Thyroid gland (tissue), 4 donors: ENCODE measurements around the gene DVL1.

Experiments
- POLR2A ChIP-seq, 2 donors: fragments of 450-650 bp; IDR thresholded peaks; one replicate each; pipeline ENCODE4 v1.6.1; 2017; ENCODE audit warnings: antibody characterized with exemption in 2 of 2, mild to moderate bottlenecking in 2 of 2, moderate library complexity in 1 of 2
- TF ChIP-seq, protein P1 (sequence below), 6 experiments: fragments of 200-600 bp in 3 of 6; fragments of 450-650 bp in 3 of 6; sonication (generic) in 3 of 6; IDR thresholded peaks; one replicate each; pipeline ENCODE4 v1.5.1; 2016 to 2019; ENCODE audit warnings: antibody characterized with exemption in 6 of 6, mild to moderate bottlenecking in 2 of 6, inconsistent platforms in 1 of 6, moderate library complexity in 1 of 6

DNA sequence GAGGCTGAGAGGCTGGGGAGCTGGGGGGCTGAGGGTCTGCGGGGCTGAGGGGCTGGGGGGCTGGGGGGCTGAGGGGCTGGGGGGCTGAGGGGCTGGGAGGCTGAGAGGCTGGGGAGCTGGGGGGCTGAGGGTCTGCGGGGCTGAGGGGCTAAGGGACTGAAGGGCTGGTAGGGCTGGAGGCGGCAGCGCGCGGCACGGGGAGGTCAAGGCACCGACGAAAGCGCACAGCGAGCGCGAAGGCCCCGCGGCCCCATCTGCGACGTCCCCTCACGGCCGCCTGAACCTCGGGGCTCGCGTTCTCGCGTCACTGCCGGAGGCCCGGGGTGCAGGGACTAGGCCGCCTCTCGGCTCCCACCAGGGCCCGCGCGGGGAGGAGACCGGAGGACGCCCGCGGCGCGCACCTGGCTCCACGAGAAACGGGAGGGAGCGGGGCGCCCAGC is 25.1 kb downstream of the DVL1 start:
- TF ChIP-seq, protein P1, sequence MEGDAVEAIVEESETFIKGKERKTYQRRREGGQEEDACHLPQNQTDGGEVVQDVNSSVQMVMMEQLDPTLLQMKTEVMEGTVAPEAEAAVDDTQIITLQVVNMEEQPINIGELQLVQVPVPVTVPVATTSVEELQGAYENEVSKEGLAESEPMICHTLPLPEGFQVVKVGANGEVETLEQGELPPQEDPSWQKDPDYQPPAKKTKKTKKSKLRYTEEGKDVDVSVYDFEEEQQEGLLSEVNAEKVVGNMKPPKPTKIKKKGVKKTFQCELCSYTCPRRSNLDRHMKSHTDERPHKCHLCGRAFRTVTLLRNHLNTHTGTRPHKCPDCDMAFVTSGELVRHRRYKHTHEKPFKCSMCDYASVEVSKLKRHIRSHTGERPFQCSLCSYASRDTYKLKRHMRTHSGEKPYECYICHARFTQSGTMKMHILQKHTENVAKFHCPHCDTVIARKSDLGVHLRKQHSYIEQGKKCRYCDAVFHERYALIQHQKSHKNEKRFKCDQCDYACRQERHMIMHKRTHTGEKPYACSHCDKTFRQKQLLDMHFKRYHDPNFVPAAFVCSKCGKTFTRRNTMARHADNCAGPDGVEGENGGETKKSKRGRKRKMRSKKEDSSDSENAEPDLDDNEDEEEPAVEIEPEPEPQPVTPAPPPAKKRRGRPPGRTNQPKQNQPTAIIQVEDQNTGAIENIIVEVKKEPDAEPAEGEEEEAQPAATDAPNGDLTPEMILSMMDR (IDR thresholded peaks at IDR 0.05): no peak
- TF ChIP-seq POLR2A (IDR thresholded peaks at IDR 0.05): no peak
